Measurements from ENCODE around the gene CHD2.

CHD2 gene

DNA sequence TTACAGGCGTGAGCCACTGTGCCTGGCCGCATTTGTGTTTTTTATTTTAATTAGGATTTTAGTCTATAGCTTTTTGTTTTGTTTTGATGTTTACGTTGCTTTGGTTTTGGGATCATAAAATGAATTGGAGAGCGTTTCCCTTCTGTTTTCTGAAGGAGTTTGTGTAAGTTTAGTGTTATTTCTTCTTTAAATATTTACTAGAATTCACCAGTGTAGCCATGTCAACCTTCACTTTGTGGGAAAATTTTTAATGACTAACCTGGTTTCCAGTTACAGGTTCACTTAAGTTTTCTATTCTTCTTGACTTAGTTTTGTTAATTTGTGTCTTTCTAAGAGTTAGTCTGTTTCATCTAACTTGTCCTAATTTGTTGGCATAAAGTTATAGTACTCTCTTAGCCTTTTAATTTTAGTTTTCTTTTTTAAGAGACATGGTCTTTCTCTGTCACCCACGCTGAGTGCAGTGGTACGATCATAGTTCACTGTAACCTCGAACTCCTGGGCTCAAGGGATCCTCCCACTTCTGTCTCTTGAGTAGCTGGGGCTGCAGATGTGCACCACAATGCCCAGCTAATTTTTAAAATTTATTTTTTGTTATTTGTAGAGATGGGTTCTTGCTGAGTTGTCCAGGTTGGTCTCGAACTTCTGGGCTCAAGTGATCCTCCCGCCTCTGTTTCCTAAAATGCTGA is 61.0 kb downstream of the CHD2 start:
- no peak for DNase-seq (ENCODE audit: low read depth)

DNA sequence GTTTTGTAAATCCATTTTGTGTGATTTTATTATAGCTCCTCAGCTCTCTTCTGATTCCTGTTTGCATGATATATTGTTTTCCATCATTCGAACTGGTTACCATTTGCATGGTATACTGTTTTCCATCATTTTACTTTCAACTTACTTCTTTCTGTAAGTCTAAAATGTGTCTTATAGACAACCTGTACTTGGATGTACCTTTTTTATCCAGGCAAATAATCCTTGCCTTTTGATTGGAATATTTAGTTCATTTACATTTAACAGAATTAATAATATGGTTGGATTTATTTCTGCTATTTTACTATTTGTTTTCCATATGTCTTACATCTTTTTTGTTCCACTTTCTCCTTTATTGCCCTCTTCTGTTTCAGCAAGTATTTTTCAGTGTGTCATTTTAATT is 62.8 kb downstream of the CHD2 start:
- no peak for DNase-seq (ENCODE audit: low read depth)

DNA sequence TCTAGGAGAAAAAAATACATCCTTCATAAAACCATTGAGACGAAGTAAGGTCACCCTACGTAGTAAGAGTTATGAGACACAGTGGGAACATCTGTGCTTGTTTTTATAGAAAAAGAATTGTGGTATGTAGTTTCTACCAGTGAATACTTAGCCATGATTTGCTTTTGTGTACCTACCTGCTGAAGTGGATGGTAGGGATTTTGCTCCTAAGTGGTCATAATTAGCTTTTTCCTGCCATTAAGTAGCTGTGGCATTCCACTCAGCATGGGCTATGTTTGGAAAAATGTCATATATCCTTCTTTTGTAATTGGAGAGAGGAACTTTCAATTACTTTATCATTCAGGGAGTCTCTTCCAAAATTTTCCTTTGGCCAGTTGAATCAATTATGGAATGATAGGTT is 63.7 kb downstream of the CHD2 start:
- DNase-seq (ENCODE audit: low read depth): no peak

- DNase-seq (ENCODE audit: low read depth): no peak
Observed at GRCh38 chr15:92968926-92969651, 69.0 kb downstream of the CHD2 start.

GRCh38 chr15:92970656-92971055 is 70.5 kb downstream of the CHD2 start:
- DNase-seq (ENCODE audit: low read depth): no peak

- DNase-seq (ENCODE audit: low read depth): no peak
Observed at GRCh38 chr15:92971081-92971480, 71.0 kb downstream of the CHD2 start.

DNA sequence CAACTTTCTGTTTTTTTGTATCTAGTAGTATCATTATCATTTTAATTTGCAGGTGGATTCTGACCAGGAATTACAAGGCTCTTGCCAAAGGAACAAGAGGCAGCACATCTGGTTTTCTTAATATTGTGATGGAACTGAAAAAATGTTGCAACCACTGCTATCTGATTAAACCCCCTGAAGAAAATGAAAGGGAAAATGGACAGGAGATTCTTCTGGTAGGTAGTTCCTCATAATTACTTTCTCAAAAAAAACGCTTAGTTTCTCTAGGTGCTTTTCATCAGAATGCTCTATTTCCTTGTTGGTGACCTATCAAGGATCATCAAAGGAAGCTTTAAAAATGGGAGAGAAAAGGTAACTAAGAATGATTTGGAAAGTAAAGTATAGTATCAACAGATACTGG is 71.6 kb downstream of the CHD2 start:
- no peak for DNase-seq (ENCODE audit: low read depth)

- DNase-seq (ENCODE audit: low read depth): no peak
Observed at GRCh38 chr15:92974183-92974915, 74.2 kb downstream of the CHD2 start.

DNA sequence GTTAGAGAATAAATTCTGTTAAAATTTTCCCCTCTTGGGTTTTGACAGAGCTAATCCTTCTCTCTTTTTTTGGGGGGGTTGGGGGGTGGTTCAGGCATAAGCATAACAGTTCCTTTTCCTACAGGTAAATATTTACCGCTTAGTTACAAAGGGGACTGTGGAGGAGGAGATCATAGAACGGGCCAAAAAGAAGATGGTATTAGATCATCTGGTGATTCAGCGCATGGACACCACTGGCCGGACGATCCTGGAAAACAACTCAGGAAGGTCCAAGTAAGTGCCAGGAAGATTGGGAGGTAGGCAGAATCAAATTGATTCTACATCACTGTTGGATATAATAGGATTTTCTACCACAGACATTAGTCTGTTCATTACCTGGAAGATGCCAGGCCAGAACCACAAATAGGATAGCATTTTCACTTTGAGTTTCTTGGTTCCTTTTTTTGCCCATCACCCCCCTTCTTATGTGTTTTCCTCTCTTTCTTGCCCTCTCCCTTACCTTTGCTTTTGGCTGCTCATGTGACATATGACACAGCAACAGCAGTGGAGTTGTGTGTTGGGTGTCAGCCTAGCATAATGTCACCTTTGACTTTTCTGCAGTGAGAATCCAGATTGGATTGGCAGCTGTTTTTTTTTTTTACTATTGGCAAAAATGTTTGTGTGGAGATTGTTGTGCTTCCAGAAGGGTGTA is 79.0 kb downstream of the CHD2 start:
- DNase-seq (ENCODE audit: low read depth): no peak

DNA sequence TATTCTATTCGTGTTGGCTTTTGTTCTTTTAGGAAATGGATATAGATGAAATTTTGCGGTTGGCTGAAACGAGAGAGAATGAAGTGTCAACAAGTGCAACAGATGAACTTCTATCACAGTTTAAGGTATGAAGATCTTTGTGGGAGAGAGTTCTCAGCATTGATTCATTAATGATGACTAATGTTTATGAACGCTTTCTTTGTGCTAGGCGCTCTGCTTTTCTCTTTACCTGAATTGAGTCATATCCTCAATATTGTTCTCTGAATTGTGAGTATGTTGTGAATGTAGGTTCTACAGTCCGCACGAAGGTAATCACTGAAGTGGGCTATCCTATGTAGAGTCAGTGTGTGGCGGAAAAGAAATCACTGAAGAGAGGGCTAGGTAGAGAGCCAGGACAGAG is 81.2 kb downstream of the CHD2 start:
- DNase-seq (ENCODE audit: low read depth): no peak

GRCh38 chr15:92984161-92984560 is 84.0 kb downstream of the CHD2 start:
- DNase-seq (ENCODE audit: low read depth): no peak

DNA sequence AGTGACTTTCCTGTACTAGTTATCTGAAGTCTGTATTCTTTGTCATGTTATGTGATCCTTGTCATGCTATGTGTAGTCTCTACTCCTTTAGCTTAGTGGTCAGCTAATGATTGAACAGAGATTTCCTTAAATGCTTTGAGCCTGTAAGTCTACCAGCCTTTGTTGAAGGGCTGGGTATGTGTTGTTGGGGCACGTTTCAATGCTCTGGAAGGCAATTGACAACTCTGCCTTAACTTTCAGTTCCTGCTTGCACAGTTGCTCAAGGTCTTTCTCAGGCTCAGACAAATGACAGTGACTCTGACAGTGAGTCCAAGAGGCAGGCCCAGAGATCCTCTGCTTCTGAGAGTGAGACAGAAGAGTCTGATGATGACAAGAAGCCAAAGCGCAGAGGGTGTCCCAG is 89.3 kb downstream of the CHD2 start:
- no peak for DNase-seq (ENCODE audit: low read depth)

- DNase-seq (ENCODE audit: low read depth): no peak
Observed at GRCh38 chr15:92990031-92990430, 89.9 kb downstream of the CHD2 start.

DNA sequence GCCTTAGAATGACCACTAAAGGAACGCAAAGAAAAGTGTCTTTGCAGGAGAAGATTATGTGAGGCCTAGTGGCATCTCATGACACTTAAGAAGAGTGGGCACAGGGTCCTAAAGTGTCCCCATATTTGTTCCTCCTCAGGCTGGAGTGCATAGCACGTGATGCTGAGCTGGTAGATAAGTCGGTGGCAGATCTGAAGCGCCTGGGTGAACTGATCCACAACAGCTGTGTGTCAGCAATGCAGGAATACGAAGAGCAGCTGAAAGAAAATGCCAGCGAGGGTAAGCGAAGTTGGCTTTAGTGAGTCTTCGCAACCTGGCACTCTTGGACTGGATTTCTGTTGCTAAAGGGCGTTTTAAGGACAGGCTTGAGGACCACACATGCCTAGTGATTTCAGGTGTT is 92.6 kb downstream of the CHD2 start:
- no peak for DNase-seq (ENCODE audit: low read depth)

DNA sequence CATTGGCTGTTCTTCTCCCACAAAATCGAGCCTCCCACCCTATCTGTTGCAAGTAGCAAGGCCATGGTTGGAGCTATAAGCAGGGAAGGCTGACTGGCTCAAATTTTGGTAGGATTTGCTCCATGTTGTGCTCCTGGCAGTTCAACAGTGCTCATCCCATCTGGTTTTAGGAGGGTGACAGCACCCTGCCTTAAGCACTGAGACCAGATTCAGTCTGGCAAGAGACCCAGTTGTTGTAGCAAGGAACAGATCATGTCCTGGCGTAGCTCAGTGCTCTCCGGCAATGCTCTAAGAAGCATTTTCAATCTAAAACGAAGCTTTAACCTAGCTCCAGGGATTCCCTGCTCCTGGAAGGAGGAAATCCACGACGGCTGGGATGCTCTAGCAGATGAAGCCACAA is 97.7 kb downstream of the CHD2 start:
- no peak for DNase-seq (ENCODE audit: low read depth)

GRCh38 chr15:93001156-93001555 is 101.0 kb downstream of the CHD2 start:
- no peak for DNase-seq (ENCODE audit: low read depth)

DNA sequence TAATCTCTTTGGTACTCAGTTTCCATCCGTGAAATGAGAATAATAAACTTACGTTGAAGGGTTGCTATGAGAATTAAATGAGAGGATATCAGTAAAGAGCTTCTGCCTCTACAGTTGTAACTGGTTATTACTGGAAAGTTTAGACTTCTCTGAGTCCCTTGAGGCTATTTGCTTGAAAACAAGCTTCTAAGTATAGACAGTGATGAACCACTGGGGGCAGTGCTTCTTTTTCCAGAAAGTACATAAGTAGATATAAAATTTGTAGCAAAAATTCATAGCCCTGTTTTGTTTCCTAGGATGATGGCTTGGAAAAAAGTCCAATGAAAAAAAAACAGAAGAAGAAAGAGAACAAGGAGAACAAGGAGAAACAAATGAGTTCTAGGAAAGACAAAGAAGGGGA is 101.8 kb downstream of the CHD2 start:
- DNase-seq (ENCODE audit: low read depth): no peak

DNA sequence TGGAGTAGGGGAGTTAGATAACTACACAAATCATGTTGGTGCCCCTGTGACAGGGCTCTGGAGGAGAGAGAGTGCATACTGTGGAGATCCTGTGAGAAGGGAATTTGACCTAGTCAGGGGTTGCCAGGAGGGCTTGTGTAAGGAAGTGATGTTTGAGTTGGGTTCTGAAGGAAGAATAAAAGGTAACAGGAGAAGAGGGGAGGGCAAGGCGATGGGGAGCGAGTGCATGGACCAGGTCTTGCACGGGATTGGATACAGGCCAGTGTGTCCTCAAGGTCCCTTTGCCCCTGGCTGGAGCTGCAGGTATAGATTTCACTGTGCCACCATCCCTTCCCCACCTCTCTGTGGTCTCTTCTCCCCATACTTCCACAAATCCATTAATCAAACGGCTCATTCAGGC is 105.0 kb downstream of the CHD2 start:
- DNase-seq (ENCODE audit: low read depth): no peak

DNA sequence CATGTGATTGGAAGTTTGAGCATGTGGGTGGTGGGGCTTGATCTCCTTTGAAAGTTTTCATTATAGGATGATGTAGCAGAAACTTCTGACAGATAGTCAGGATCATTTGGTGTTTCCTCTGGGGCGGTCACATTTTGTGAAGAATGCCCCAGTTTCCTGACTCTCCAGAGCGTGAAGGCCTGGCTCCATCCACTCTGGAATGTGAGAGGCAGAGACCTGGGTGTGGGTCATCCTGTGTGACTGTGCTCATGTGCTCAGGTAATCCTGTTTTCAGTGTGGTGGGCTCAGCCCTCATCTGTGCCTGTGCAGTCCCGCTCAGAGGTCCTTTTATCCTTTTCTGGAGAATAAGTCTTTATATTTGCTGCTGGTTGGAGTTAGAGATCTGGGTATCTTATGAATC is 107.9 kb downstream of the CHD2 start:
- no peak for DNase-seq (ENCODE audit: low read depth)

- DNase-seq (ENCODE audit: low read depth): no peak
Observed at GRCh38 chr15:93012786-93013185, 112.7 kb downstream of the CHD2 start.

DNA sequence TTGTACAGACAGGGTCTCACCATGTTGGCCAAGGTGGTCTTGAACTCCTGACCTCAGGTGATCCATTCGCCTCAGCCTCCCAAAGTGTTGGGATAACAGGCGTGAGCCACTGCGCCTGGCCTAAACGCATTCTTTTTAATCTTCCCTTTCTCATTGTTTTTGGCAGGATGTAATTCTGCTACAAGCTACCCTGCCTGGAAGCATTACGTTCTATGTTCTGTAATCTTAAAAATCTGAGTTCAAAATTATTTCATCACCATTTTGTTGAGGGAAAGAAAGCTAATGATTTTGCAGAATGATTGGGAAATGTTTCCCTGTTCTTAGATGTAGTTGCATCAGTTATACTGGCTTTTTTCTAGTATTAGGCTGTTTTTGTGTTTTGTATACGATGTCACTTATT is 117.4 kb downstream of the CHD2 start:
- no peak for DNase-seq (ENCODE audit: low read depth)

DNA sequence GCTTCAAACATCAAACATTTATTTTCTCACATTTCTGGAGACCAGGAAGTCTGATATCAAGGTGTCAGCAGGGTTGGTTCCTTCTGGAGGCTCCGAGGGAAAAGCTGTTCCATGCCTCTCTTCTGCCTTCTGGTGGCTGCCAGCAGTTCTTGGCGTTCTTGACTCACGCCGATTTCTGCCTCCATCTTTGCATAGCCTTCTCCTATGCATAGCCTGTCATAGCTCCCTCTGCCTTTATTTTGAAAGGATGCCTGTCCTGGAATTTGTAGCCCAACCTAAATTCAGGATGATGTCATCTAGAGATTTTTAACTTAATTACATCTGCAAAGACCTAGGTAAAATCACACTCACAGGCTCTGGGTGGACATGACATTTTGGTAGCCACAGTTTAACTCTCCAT is 118.5 kb downstream of the CHD2 start:
- DNase-seq (ENCODE audit: low read depth): no peak

DNA sequence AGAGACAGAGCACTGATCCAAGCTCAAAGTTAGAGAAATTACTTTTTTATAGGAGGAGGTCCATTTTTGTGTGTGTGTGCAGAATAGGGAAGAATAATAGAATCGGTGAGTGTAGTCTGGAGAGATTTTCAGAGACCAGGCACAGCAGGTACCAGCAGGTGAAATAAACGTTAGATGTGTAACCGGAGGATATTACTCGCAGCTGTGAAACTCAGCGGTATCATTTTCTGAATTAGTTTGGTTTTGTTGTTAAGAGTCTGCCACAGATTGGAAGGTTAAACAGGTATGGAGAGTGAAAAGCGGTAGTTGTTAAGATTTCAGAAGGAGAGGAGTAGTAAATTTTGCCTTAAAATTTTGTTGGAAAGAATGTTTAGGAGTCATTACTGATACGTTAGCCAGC is 119.0 kb downstream of the CHD2 start:
- DNase-seq (ENCODE audit: low read depth): no peak
